Measurements from ENCODE around the gene TGFBRAP1.

DNA sequence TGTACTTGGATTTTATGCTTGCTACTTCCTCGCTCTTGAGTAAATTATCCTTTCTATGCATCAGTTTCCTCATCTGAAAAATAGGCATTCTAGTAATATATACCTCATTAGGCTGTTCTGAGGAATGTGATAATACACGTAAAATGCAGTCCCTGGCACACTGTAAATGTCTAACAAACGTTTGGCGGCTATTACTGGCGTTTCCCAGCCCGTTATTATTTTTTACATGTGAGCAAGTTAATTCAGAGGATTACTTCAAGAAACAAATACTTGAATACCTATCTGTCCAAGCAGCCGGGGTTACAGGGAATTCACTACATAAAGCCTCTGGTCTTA is 7.2 kb upstream of the TGFBRAP1 start:
- TF ChIP-seq, protein P1, sequence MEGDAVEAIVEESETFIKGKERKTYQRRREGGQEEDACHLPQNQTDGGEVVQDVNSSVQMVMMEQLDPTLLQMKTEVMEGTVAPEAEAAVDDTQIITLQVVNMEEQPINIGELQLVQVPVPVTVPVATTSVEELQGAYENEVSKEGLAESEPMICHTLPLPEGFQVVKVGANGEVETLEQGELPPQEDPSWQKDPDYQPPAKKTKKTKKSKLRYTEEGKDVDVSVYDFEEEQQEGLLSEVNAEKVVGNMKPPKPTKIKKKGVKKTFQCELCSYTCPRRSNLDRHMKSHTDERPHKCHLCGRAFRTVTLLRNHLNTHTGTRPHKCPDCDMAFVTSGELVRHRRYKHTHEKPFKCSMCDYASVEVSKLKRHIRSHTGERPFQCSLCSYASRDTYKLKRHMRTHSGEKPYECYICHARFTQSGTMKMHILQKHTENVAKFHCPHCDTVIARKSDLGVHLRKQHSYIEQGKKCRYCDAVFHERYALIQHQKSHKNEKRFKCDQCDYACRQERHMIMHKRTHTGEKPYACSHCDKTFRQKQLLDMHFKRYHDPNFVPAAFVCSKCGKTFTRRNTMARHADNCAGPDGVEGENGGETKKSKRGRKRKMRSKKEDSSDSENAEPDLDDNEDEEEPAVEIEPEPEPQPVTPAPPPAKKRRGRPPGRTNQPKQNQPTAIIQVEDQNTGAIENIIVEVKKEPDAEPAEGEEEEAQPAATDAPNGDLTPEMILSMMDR (IDR thresholded peaks at IDR 0.05): no peak
- TF ChIP-seq POLR2A (IDR thresholded peaks at IDR 0.05): no peak
